UCSD-AML1 (cell line): ENCODE data around the gene NAA80.

Experiments used
- DNase-seq: peaks from one replicate; lab custom pipeline; 2025; ENCODE audit not compliant: unreplicated experiment; lab: John Stamatoyannopoulos, UW

NAA80 gene

GRCh38 chr3:50298836-50299637 is at the start of gene NAA80, which contains the start of gene HYAL3:
NAA80 (minus strand) TSS chr3:50299405; CDS start chr3:50297463, 1,942 bp downstream.
HYAL3 (minus strand) TSS chr3:50299405; CDS start chr3:50295602, 3,803 bp downstream.
- peak; percentile 99 for DNase-seq

GRCh38 chr3:50347187-50347813 is 48.1 kb upstream of the NAA80 start:
- DNase-seq: peak; percentile 71

GRCh38 chr3:50345586-50346234 is 46.5 kb upstream of the NAA80 start, which contains the start of gene ZMYND10:
ZMYND10 (minus strand) TSS chr3:50345732; CDS start chr3:50345579, 153 bp downstream.
- DNase-seq: no peak

GRCh38 chr3:50345008-50345407 is 45.8 kb upstream of the NAA80 start:
- no peak for DNase-seq

GRCh38 chr3:50342813-50343633 is 43.8 kb upstream of the NAA80 start:
- no peak for DNase-seq

GRCh38 chr3:50341996-50342650 is 42.9 kb upstream of the NAA80 start:
- no peak for DNase-seq

GRCh38 chr3:50341537-50341936 is 42.3 kb upstream of the NAA80 start:
- DNase-seq: no peak

- peak; percentile 88 for DNase-seq
These were observed 41.5 kb upstream of the NAA80 start, which contains the start of gene RASSF1 for GRCh38 chr3:50340448-50341329. RASSF1 (minus strand) TSS chr3:50340836; CDS start chr3:50340805, 31 bp downstream.

- DNase-seq: no peak
These were observed 40.9 kb upstream of the NAA80 start for GRCh38 chr3:50340147-50340447.

GRCh38 chr3:50339485-50340146 is 40.4 kb upstream of the NAA80 start:
- DNase-seq: no peak

- no peak for DNase-seq
These were observed 39.8 kb upstream of the NAA80 start for GRCh38 chr3:50338965-50339364.

GRCh38 chr3:50337175-50337861 is 38.1 kb upstream of the NAA80 start:
- peak; percentile 98 for DNase-seq

GRCh38 chr3:50336452-50337174 is 37.4 kb upstream of the NAA80 start:
- no peak for DNase-seq

GRCh38 chr3:50334339-50335075 is 35.3 kb upstream of the NAA80 start:
- DNase-seq: no peak

- no peak for DNase-seq
These were observed 34.6 kb upstream of the NAA80 start for GRCh38 chr3:50333744-50334328.

GRCh38 chr3:50331364-50331907 is 32.2 kb upstream of the NAA80 start:
- DNase-seq: no peak
